ENCODE results near the gene KMO. TPM values are rescaled to one million over a fixed set of nuclear protein-coding genes. Genes with fewer than 3 reads are reported as not detected.

The KMO gene
- total RNA-seq, 1 experiment from 2014 or later, result 0.07 TPM

- Histone ChIP-seq H3K9me3 (ENCODE audit: insufficient read depth, low read depth) (no peaks in the 10 kb centered on the region), H3K36me3 (ENCODE audit: low read depth) (no peaks in the 10 kb centered on the region; the same call in 1 of the 2 replicates), H3K4me1 (replicated peaks; ENCODE audit: insufficient read depth) (peaks cover 48% of the 10 kb centered on the region), H4K20me1 (ENCODE audit: insufficient read depth) (no peaks in the 10 kb centered on the region), H2AFZ (no peak overlapping the region), H3K4me2 (no peak overlapping the region), H3K27ac (no peak overlapping the region), H3F3A (ENCODE audit: insufficient read depth, low read depth) (no peaks in the 10 kb centered on the region), H3K4me3 (no peak overlapping the region), H3K9me2 (ENCODE audit: insufficient read depth) (no peaks in the 10 kb centered on the region), H3K79me2 (ENCODE audit: low read depth) (no peaks in the 10 kb centered on the region), H3K27me3 (ENCODE audit: insufficient read depth, low read depth) (no peaks in the 10 kb centered on the region)
- no peak for TF ChIP-seq CTCF (conservative IDR thresholded peaks at IDR 0.05)
- no peak for TF ChIP-seq EZH2 (IDR thresholded peaks at IDR 0.05; ENCODE audit: low read depth)
- BruUV-seq (replicated peaks), result no TSS peak
- ChIA-PET POLR2A (ENCODE audit: unreplicated experiment) (no interaction called here), CTCF (no interaction called here)
- intact Hi-C loops (cut with micrococcal nuclease; ENCODE audit: unreplicated experiment), result loop anchor here (5.0 kb wide), 3 partner anchors 97 to 383 kb away; partner anchors contain the start of genes FH and MAP1LC3C
- no peak for DNase-seq
These were observed 82.0 kb downstream of the KMO start for GRCh38 chr1:241614144-241614543.

GRCh38 chr1:241614572-241614971 lies 82.4 kb downstream of the KMO start:
- H3K4me2 ChIP-seq, result no peak overlapping the region
- no peaks in the 10 kb centered on the region for H3K9me3 ChIP-seq (ENCODE audit: insufficient read depth, low read depth)
- no peaks in the 10 kb centered on the region for H3K79me2 ChIP-seq (ENCODE audit: low read depth)
- intact Hi-C loops (cut with micrococcal nuclease; ENCODE audit: unreplicated experiment), result loop anchor here (5.0 kb wide), 3 partner anchors 97 to 383 kb away; partner anchors contain the start of genes FH and MAP1LC3C
- ChIA-PET CTCF (no interaction called here), POLR2A (ENCODE audit: unreplicated experiment) (interaction anchor here (0.5 kb wide), 1 partner anchor 70 kb away, joined by 3 read pairs; no protein-coding TSS in a partner anchor)
- DNase-seq, result no peak
- H2AFZ ChIP-seq, result no peak overlapping the region
- H3K4me1 ChIP-seq (replicated peaks; ENCODE audit: insufficient read depth), result peaks cover 48% of the 10 kb centered on the region
- H4K20me1 ChIP-seq (ENCODE audit: insufficient read depth), result no peaks in the 10 kb centered on the region
- no peaks in the 10 kb centered on the region; the same call in 1 of the 2 replicates for H3K36me3 ChIP-seq (ENCODE audit: low read depth)
- no TSS peak for BruUV-seq (replicated peaks)
- no peaks in the 10 kb centered on the region for H3K9me2 ChIP-seq (ENCODE audit: insufficient read depth)
- H3F3A ChIP-seq (ENCODE audit: insufficient read depth, low read depth), result no peaks in the 10 kb centered on the region
- TF ChIP-seq CTCF (conservative IDR thresholded peaks at IDR 0.05) (no peak), EZH2 (IDR thresholded peaks at IDR 0.05; ENCODE audit: low read depth) (no peak)
- no peak overlapping the region for H3K4me3 ChIP-seq
- no peak overlapping the region; the same call in 1 of the 2 replicates for H3K27ac ChIP-seq
- no peaks in the 10 kb centered on the region for H3K27me3 ChIP-seq (ENCODE audit: insufficient read depth, low read depth)

- TF ChIP-seq EZH2 (IDR thresholded peaks at IDR 0.05; ENCODE audit: low read depth) (no peak), CTCF (conservative IDR thresholded peaks at IDR 0.05) (no peak)
- no TSS peak for BruUV-seq (replicated peaks)
- Histone ChIP-seq H3K4me1 (replicated peaks; ENCODE audit: insufficient read depth) (peaks cover 42% of the 10 kb centered on the region), H3K27ac (no peak overlapping the region; the same call in 1 of the 2 replicates), H3K79me2 (ENCODE audit: low read depth) (no peaks in the 10 kb centered on the region), H3K36me3 (ENCODE audit: low read depth) (no peaks in the 10 kb centered on the region; the same call in 1 of the 2 replicates), H4K20me1 (ENCODE audit: insufficient read depth) (no peaks in the 10 kb centered on the region), H3F3A (ENCODE audit: insufficient read depth, low read depth) (no peaks in the 10 kb centered on the region), H3K9me3 (ENCODE audit: insufficient read depth, low read depth) (no peaks in the 10 kb centered on the region), H3K4me2 (no peak overlapping the region), H3K4me3 (no peak overlapping the region), H3K9me2 (ENCODE audit: insufficient read depth) (no peaks in the 10 kb centered on the region), H3K27me3 (ENCODE audit: insufficient read depth, low read depth) (no peaks in the 10 kb centered on the region), H2AFZ (no peak overlapping the region)
- no peak for DNase-seq
- intact Hi-C loops (cut with micrococcal nuclease; ENCODE audit: unreplicated experiment), result no loop called here
- ChIA-PET CTCF (interaction anchor here (0.6 kb wide), 1 partner anchor 1591 kb away, joined by 6 read pairs; no protein-coding TSS in a partner anchor), POLR2A (ENCODE audit: unreplicated experiment) (interaction anchor here (0.5 kb wide), 1 partner anchor 69 kb away, joined by 3 read pairs; no protein-coding TSS in a partner anchor)
These were observed 83.1 kb downstream of the KMO start for GRCh38 chr1:241615043-241615974.
